IgD-negative memory B cell (primary cell): ENCODE data around the gene LRP6. TPM values are rescaled to one million over a fixed set of nuclear protein-coding genes. Genes with fewer than 3 reads are reported as not detected.
A peak's percentile ranks its signal among the peaks of the same experiment; 100 is the strongest.
"Not testable (repeated sequence)": the region's sequence is repeated elsewhere in the genome, so short reads cannot be mapped to it uniquely, and the experiment has no call there.

Experiments
- H3K27ac Mint-ChIP-seq, 3 donors: one replicate each; pipeline ENCODE4 v1.8.0; 2020 to 2022; ENCODE audit warnings: mild to moderate bottlenecking in 3 of 3, mixed read lengths in 3 of 3, moderate library complexity in 1 of 3
- H3K27me3 Mint-ChIP-seq: one replicate; pipeline ENCODE4 v1.8.0; 2021; ENCODE audit warnings: mixed read lengths
- H3K36me3 Mint-ChIP-seq: one replicate; pipeline ENCODE4 v1.8.0; 2020; ENCODE audit warnings: mild to moderate bottlenecking, mixed read lengths
- H3K4me1 Mint-ChIP-seq, 3 donors: one replicate each; pipeline ENCODE4 v1.8.0; 2020 to 2022; ENCODE audit warnings: mixed read lengths in 3 of 3, mild to moderate bottlenecking in 1 of 3
- H3K4me3 Mint-ChIP-seq, 4 donors: one replicate each; pipeline ENCODE4 v1.8.0; 2020 to 2022; ENCODE audit warnings: mild to moderate bottlenecking in 4 of 4, mixed read lengths in 4 of 4, moderate library complexity in 3 of 4
- H3K9me3 Mint-ChIP-seq, 3 donors: one replicate each; pipeline ENCODE4 v1.8.0; 2020 to 2021; ENCODE audit warnings: mixed read lengths in 3 of 3, mild to moderate bottlenecking in 1 of 3
- polyA plus RNA-seq: library from polyadenylated mRNA; unstranded; fragments of 300-500 nt; fragmentation: Illumina TruSeq; gene quantifications from one replicate; pipeline ENCODE4 v1.2.3, GENCODE V29; 2021

LRP6 gene
- not detected for polyA plus RNA-seq

- H3K27me3 Mint-ChIP-seq: peaks cover 35% of the 10 kb centered on the region
- H3K9me3 Mint-ChIP-seq: no peaks in the 10 kb centered on the region
- H3K4me3 Mint-ChIP-seq: peak within 1 kb of the TSS; percentile 83 to 93 (median 86)
- H3K27ac Mint-ChIP-seq: peak within 1 kb of the TSS in 2 of 3 donors; percentile 15 to 50
- H3K36me3 Mint-ChIP-seq: no peaks in the 10 kb centered on the region
- peaks cover 14 to 17% (median 16%) of the 10 kb centered on the region in 3 donors for H3K4me1 Mint-ChIP-seq
Observed at GRCh38 chr12:12266873-12267741, at the start of gene LRP6. TSS of gene LRP6 (minus strand) at chr12:12267044. CDS start at chr12:12266735, 309 bp downstream.

GRCh38 chr12:12315838-12316237 lies 49.0 kb upstream of the LRP6 start:
- Mint-ChIP-seq H3K4me1 (peaks cover 0 to 2% (median 0%) of the 10 kb centered on the region in 3 donors), H3K27ac (no peak overlapping the region), H3K9me3 (peaks cover 0 to 4% (median 0%) of the 10 kb centered on the region in 3 donors), H3K36me3 (no peaks in the 10 kb centered on the region), H3K4me3 (no peak overlapping the region), H3K27me3 (peaks cover 5% of the 10 kb centered on the region)

- H3K27me3 Mint-ChIP-seq, H3K27ac Mint-ChIP-seq, H3K4me3 Mint-ChIP-seq, H3K4me1 Mint-ChIP-seq, H3K36me3 Mint-ChIP-seq, H3K9me3 Mint-ChIP-seq: not testable (repeated sequence)
Observed at GRCh38 chr12:12310695-12311094, 43.9 kb upstream of the LRP6 start.

GRCh38 chr12:12305568-12306300 lies 38.9 kb upstream of the LRP6 start:
- H3K4me1 Mint-ChIP-seq: no peaks in the 10 kb centered on the region
- peaks cover 2% of the 10 kb centered on the region for H3K27me3 Mint-ChIP-seq
- H3K36me3 Mint-ChIP-seq: peaks cover 2% of the 10 kb centered on the region
- H3K4me3 Mint-ChIP-seq: no peak overlapping the region
- H3K9me3 Mint-ChIP-seq: peaks cover 0 to 4% (median 2%) of the 10 kb centered on the region in 3 donors
- no peak overlapping the region for H3K27ac Mint-ChIP-seq

GRCh38 chr12:12302976-12303375 lies 36.1 kb upstream of the LRP6 start:
- Mint-ChIP-seq H3K4me3 (no peak overlapping the region), H3K27me3 (peaks cover 2% of the 10 kb centered on the region), H3K36me3 (peaks cover 2% of the 10 kb centered on the region), H3K4me1 (no peaks in the 10 kb centered on the region), H3K9me3 (peaks cover 0 to 4% (median 2%) of the 10 kb centered on the region in 3 donors), H3K27ac (no peak overlapping the region)

GRCh38 chr12:12301122-12301521 lies 34.3 kb upstream of the LRP6 start:
- H3K27me3 Mint-ChIP-seq: peaks cover under 1% of the 10 kb centered on the region
- H3K36me3 Mint-ChIP-seq: peaks cover 2% of the 10 kb centered on the region
- no peak overlapping the region for H3K4me3 Mint-ChIP-seq
- no peaks in the 10 kb centered on the region for H3K4me1 Mint-ChIP-seq
- H3K9me3 Mint-ChIP-seq: peaks cover 0 to 4% (median 2%) of the 10 kb centered on the region in 3 donors
- H3K27ac Mint-ChIP-seq: no peak overlapping the region

GRCh38 chr12:12297201-12297830 lies 30.5 kb upstream of the LRP6 start:
- H3K27me3 Mint-ChIP-seq: peaks cover 3% of the 10 kb centered on the region
- H3K4me3 Mint-ChIP-seq: no peak overlapping the region
- H3K36me3 Mint-ChIP-seq: peaks cover 5% of the 10 kb centered on the region
- H3K4me1 Mint-ChIP-seq: peaks cover 0 to 4% (median 0%) of the 10 kb centered on the region in 3 donors
- no peak overlapping the region for H3K27ac Mint-ChIP-seq
- H3K9me3 Mint-ChIP-seq: no peaks in the 10 kb centered on the region

GRCh38 chr12:12294215-12295005 lies 27.6 kb upstream of the LRP6 start:
- Mint-ChIP-seq H3K27me3 (peaks cover 4% of the 10 kb centered on the region), H3K27ac (peak overlapping the region in 1 of 3 donors; percentile 54), H3K36me3 (peaks cover 4% of the 10 kb centered on the region), H3K4me1 (peaks cover 0 to 4% (median 0%) of the 10 kb centered on the region in 3 donors), H3K4me3 (no peak overlapping the region), H3K9me3 (no peaks in the 10 kb centered on the region)

- H3K27me3 Mint-ChIP-seq: peaks cover 11% of the 10 kb centered on the region
- H3K4me1 Mint-ChIP-seq: peaks cover 0 to 4% (median 0%) of the 10 kb centered on the region in 3 donors
- peak overlapping the region in 1 of 3 donors; percentile 26 for H3K27ac Mint-ChIP-seq
- peaks cover 4% of the 10 kb centered on the region for H3K36me3 Mint-ChIP-seq
- H3K4me3 Mint-ChIP-seq: no peak overlapping the region
- peaks cover 0 to 2% (median 0%) of the 10 kb centered on the region in 3 donors for H3K9me3 Mint-ChIP-seq
Observed at GRCh38 chr12:12290206-12290605, 23.4 kb upstream of the LRP6 start.

GRCh38 chr12:12286441-12286840 lies 19.6 kb upstream of the LRP6 start:
- no peak overlapping the region for H3K4me3 Mint-ChIP-seq
- peaks cover 27% of the 10 kb centered on the region for H3K27me3 Mint-ChIP-seq
- H3K36me3 Mint-ChIP-seq: no peaks in the 10 kb centered on the region
- no peaks in the 10 kb centered on the region for H3K4me1 Mint-ChIP-seq
- peaks cover 0 to 2% (median 0%) of the 10 kb centered on the region in 3 donors for H3K9me3 Mint-ChIP-seq
- H3K27ac Mint-ChIP-seq: no peak overlapping the region

- Mint-ChIP-seq H3K4me3 (no peak overlapping the region), H3K4me1 (no peaks in the 10 kb centered on the region), H3K27me3 (peaks cover 30% of the 10 kb centered on the region), H3K9me3 (peaks cover under 1 to 2% (median 2%) of the 10 kb centered on the region in 3 donors), H3K36me3 (no peaks in the 10 kb centered on the region), H3K27ac (no peak overlapping the region)
Observed at GRCh38 chr12:12282761-12283425, 16.0 kb upstream of the LRP6 start.

- H3K9me3 Mint-ChIP-seq: peaks cover 4 to 6% (median 5%) of the 10 kb centered on the region in 3 donors
- H3K4me3 Mint-ChIP-seq: no peak overlapping the region
- H3K36me3 Mint-ChIP-seq: no peaks in the 10 kb centered on the region
- no peaks in the 10 kb centered on the region for H3K4me1 Mint-ChIP-seq
- H3K27me3 Mint-ChIP-seq: peaks cover 28% of the 10 kb centered on the region
- no peak overlapping the region for H3K27ac Mint-ChIP-seq
Observed at GRCh38 chr12:12282202-12282601, 15.4 kb upstream of the LRP6 start.

- peaks cover 4 to 14% (median 9%) of the 10 kb centered on the region in 3 donors for H3K9me3 Mint-ChIP-seq
- H3K27me3 Mint-ChIP-seq: peaks cover 27% of the 10 kb centered on the region
- H3K36me3 Mint-ChIP-seq: peaks cover under 1% of the 10 kb centered on the region
- no peak overlapping the region for H3K27ac Mint-ChIP-seq
- no peaks in the 10 kb centered on the region for H3K4me1 Mint-ChIP-seq
- no peak overlapping the region for H3K4me3 Mint-ChIP-seq
Observed at GRCh38 chr12:12281134-12281533, 14.3 kb upstream of the LRP6 start.

- no peaks in the 10 kb centered on the region for H3K4me1 Mint-ChIP-seq
- no peak overlapping the region for H3K4me3 Mint-ChIP-seq
- H3K27ac Mint-ChIP-seq: no peak overlapping the region
- H3K36me3 Mint-ChIP-seq: peaks cover 2% of the 10 kb centered on the region
- peaks cover 22% of the 10 kb centered on the region for H3K27me3 Mint-ChIP-seq
- H3K9me3 Mint-ChIP-seq: peaks cover 4 to 19% (median 14%) of the 10 kb centered on the region in 3 donors
Observed at GRCh38 chr12:12278899-12279298, 12.1 kb upstream of the LRP6 start.
